Activated CD8-positive, alpha-beta memory T cell treated with anti-CD3 and anti-CD28 coated beads, Interleukin-2, amount 50 U/mL, for 4 hours (primary cell): ENCODE measurements around the gene CSDE1.
A peak's percentile ranks its signal among the peaks of the same experiment; 100 is the strongest.

ENCODE experiments used
- DNase-seq: peaks from one replicate; pipeline ENCODE4 v3.0.0-alpha.2; 2020

CSDE1 gene

GRCh38 chr1:114746450-114747121 lies 11.2 kb downstream of the CSDE1 start:
- no peak for DNase-seq

GRCh38 chr1:114745291-114745690 lies 12.5 kb downstream of the CSDE1 start:
- DNase-seq, result no peak

GRCh38 chr1:114741963-114742746 lies 15.6 kb downstream of the CSDE1 start:
- DNase-seq, result no peak

GRCh38 chr1:114740331-114740730 lies 17.5 kb downstream of the CSDE1 start:
- DNase-seq, result no peak

- DNase-seq, result no peak
Measured at GRCh38 chr1:114737314-114737849, 20.4 kb downstream of the CSDE1 start.

- no peak for DNase-seq
Measured at GRCh38 chr1:114735479-114735878, 22.3 kb downstream of the CSDE1 start.

GRCh38 chr1:114729782-114730181 lies 28.0 kb downstream of the CSDE1 start:
- no peak for DNase-seq

- no peak for DNase-seq
Measured at GRCh38 chr1:114728553-114728952, 29.2 kb downstream of the CSDE1 start.

- DNase-seq, result no peak
Measured at GRCh38 chr1:114725230-114725629, 32.6 kb downstream of the CSDE1 start.

GRCh38 chr1:114723915-114724314 lies 33.9 kb downstream of the CSDE1 start:
- DNase-seq, result no peak

GRCh38 chr1:114723457-114723856 lies 34.3 kb downstream of the CSDE1 start:
- no peak for DNase-seq

- DNase-seq, result no peak
Measured at GRCh38 chr1:114720492-114720891, 37.3 kb downstream of the CSDE1 start.

GRCh38 chr1:114719424-114719787 lies 38.4 kb downstream of the CSDE1 start:
- DNase-seq, result no peak

GRCh38 chr1:114718661-114719423 lies 38.9 kb downstream of the CSDE1 start:
- no peak for DNase-seq

- peak; percentile 97 for DNase-seq
Measured at GRCh38 chr1:114716304-114717170, 41.2 kb downstream of the CSDE1 start, which contains the start of gene NRAS. Gene NRAS, minus strand, starts transcription at chr1:114716771. Its CDS starts 611 bp downstream, at chr1:114716160.

GRCh38 chr1:114715952-114716303 lies 41.9 kb downstream of the CSDE1 start:
- no peak for DNase-seq

GRCh38 chr1:114712977-114713376 lies 44.8 kb downstream of the CSDE1 start:
- no peak for DNase-seq

GRCh38 chr1:114710360-114710759 lies 47.4 kb downstream of the CSDE1 start:
- DNase-seq, result no peak

GRCh38 chr1:114707604-114708003 lies 50.2 kb downstream of the CSDE1 start:
- DNase-seq, result no peak

- DNase-seq, result no peak
Measured at GRCh38 chr1:114703242-114703641, 54.5 kb downstream of the CSDE1 start.

- no peak for DNase-seq
Measured at GRCh38 chr1:114702737-114703136, 55.0 kb downstream of the CSDE1 start.

GRCh38 chr1:114701931-114702330 lies 55.9 kb downstream of the CSDE1 start:
- no peak for DNase-seq
